ENCODE results near the gene SLC35F1.

GRCh38 chr6:118280210-118280609, 373.1 kb downstream of the SLC35F1 start:
- TF ChIP-seq CTCF (IDR thresholded peaks at IDR 0.05) (no peak), EZH2phosphoT487 (IDR thresholded peaks at IDR 0.05) (no peak), EZH2 (IDR thresholded peaks at IDR 0.05) (no peak)
